Neural progenitor cell (in vitro differentiated cells): Measurements from ENCODE around the gene PDCD6IP. TPM values are rescaled to one million over a fixed set of nuclear protein-coding genes. Genes with fewer than 3 reads are reported as not detected.
A peak's percentile ranks its signal among the peaks of the same experiment; 100 is the strongest.
"Not testable (repeated sequence)": the region's sequence is repeated elsewhere in the genome, so short reads cannot be mapped to it uniquely, and the experiment has no call there.

Experiments
- DNase-seq: peaks from one replicate; pipeline ENCODE4 v3.0.0-alpha.2; 2016; ENCODE audit warnings: low spot score
- H2AFZ ChIP-seq: fragments of 200-600 bp; sonication (generic); replicated peaks from 2 replicates; pipeline ENCODE4 v1.6.1; 2016; ENCODE audit warnings: antibody characterized with exemption
- H3F3A ChIP-seq: fragments of 200-600 bp; sonication (generic); 2 replicates; pipeline ENCODE4 v1.6.1; 2016; ENCODE audit warnings: antibody characterized with exemption, low read depth
- H3K27ac ChIP-seq: fragments of 200-600 bp; sonication (generic); 2 replicates; pipeline ENCODE4 v1.5.1; 2016; ENCODE audit warnings: mild to moderate bottlenecking
- H3K27me3 ChIP-seq: fragments of 200-600 bp; sonication (generic); 2 replicates; pipeline ENCODE4 v1.6.1; 2016; ENCODE audit warnings: mild to moderate bottlenecking, moderate library complexity
- H3K36me3 ChIP-seq: fragments of 200-600 bp; sonication (generic); 2 replicates; pipeline ENCODE4 v1.5.1; 2016
- H3K4me1 ChIP-seq: fragments of 200-600 bp; sonication (generic); 2 replicates; pipeline ENCODE4 v1.6.1; 2016; ENCODE audit warnings: mixed run types
- H3K4me2 ChIP-seq: fragments of 200-600 bp; sonication (generic); 2 replicates; pipeline ENCODE4 v1.6.1; 2016
- H3K4me3 ChIP-seq: fragments of 200-600 bp; sonication (generic); 2 replicates; pipeline ENCODE4 v1.5.1; 2016
- H3K79me2 ChIP-seq: fragments of 200-600 bp; sonication (generic); 2 replicates; pipeline ENCODE4 v1.6.1; 2016; ENCODE audit warnings: low read depth
- H3K9ac ChIP-seq: fragments of 200-600 bp; sonication (generic); 2 replicates; pipeline ENCODE4 v1.6.1; 2016
- H3K9me3 ChIP-seq: fragments of 200-600 bp; sonication (generic); 2 replicates; pipeline ENCODE4 v1.5.1; 2016; ENCODE audit warnings: low read depth
- H4K20me1 ChIP-seq: fragments of 200-600 bp; sonication (generic); 2 replicates; pipeline ENCODE4 v1.6.1; 2016; ENCODE audit warnings: low read depth
- H3K27ac Mint-ChIP-seq: 3 replicates; pipeline ENCODE4 v1.8.0; 2021; ENCODE audit warnings: mixed read lengths
- H3K27me3 Mint-ChIP-seq: 2 replicates; pipeline ENCODE4 v1.8.0; 2022; ENCODE audit warnings: low read depth, mild to moderate bottlenecking, inconsistent platforms, moderate library complexity, mixed read lengths; ENCODE audit not compliant: insufficient read depth
- H3K36me3 Mint-ChIP-seq: 3 replicates; pipeline ENCODE4 v1.8.0; 2021; ENCODE audit warnings: mixed read lengths
- H3K4me1 Mint-ChIP-seq: 3 replicates; pipeline ENCODE4 v1.8.0; 2021; ENCODE audit warnings: mixed read lengths
- H3K4me3 Mint-ChIP-seq: 3 replicates; pipeline ENCODE4 v1.8.0; 2021; ENCODE audit warnings: mild to moderate bottlenecking, moderate library complexity, mixed read lengths
- H3K9me3 Mint-ChIP-seq: 3 replicates; pipeline ENCODE4 v1.8.0; 2020; ENCODE audit warnings: mixed read lengths
- EZH2 ChIP-seq: fragments of 200-600 bp; sonication (generic); IDR thresholded peaks from 2 replicates; pipeline ENCODE4 v1.6.1; 2017; ENCODE audit warnings: antibody characterized with exemption, mild to moderate bottlenecking, moderate library complexity
- EZH2phosphoT487 ChIP-seq: fragments of 200-600 bp; sonication (generic); IDR thresholded peaks from 2 replicates; pipeline ENCODE4 v1.6.1; 2017; ENCODE audit warnings: antibody characterized with exemption
- total RNA-seq: library from RNA; depleted of rRNA; stranded (reverse); fragments of >200 nt; gene quantifications from 2 replicates; pipeline ENCODE4 v1.2.3, GENCODE V29; 2015; ENCODE audit warnings: low replicate concordance
- TF ChIP-seq, protein P1 (sequence below): fragments of 200-600 bp; sonication (generic); IDR thresholded peaks from 2 replicates; pipeline ENCODE4 v1.5.1; 2017; ENCODE audit warnings: antibody characterized with exemption, mild to moderate bottlenecking

The PDCD6IP gene
- total RNA-seq, 1 donor from 2014 or later = 93.7 TPM

GRCh38 chr3:33839283-33839682 is 40.9 kb downstream of the PDCD6IP start:
- no peak overlapping the region for H3K27ac ChIP-seq
- TF ChIP-seq EZH2 (no peak), EZH2phosphoT487 (no peak)
- TF ChIP-seq, protein P1, sequence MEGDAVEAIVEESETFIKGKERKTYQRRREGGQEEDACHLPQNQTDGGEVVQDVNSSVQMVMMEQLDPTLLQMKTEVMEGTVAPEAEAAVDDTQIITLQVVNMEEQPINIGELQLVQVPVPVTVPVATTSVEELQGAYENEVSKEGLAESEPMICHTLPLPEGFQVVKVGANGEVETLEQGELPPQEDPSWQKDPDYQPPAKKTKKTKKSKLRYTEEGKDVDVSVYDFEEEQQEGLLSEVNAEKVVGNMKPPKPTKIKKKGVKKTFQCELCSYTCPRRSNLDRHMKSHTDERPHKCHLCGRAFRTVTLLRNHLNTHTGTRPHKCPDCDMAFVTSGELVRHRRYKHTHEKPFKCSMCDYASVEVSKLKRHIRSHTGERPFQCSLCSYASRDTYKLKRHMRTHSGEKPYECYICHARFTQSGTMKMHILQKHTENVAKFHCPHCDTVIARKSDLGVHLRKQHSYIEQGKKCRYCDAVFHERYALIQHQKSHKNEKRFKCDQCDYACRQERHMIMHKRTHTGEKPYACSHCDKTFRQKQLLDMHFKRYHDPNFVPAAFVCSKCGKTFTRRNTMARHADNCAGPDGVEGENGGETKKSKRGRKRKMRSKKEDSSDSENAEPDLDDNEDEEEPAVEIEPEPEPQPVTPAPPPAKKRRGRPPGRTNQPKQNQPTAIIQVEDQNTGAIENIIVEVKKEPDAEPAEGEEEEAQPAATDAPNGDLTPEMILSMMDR = no peak
- peaks cover under 1% of the 10 kb centered on the region for H4K20me1 ChIP-seq
- no peak overlapping the region for H3K9ac ChIP-seq
- no peak overlapping the region for H3K4me3 Mint-ChIP-seq
- peaks cover 3% of the 10 kb centered on the region for H3K36me3 ChIP-seq
- DNase-seq = no peak
- H2AFZ ChIP-seq = no peak overlapping the region
- peaks cover 1% of the 10 kb centered on the region for H3F3A ChIP-seq
- H3K9me3 ChIP-seq = no peaks in the 10 kb centered on the region
- no peaks in the 10 kb centered on the region for H3K27me3 ChIP-seq
- H3K27ac Mint-ChIP-seq = no peak overlapping the region
- no peaks in the 10 kb centered on the region for H3K27me3 Mint-ChIP-seq
- H3K9me3 Mint-ChIP-seq = no peaks in the 10 kb centered on the region
- peaks cover 2% of the 10 kb centered on the region for H3K4me1 ChIP-seq
- peaks cover 2% of the 10 kb centered on the region for H3K36me3 Mint-ChIP-seq
- no peak overlapping the region for H3K4me2 ChIP-seq
- no peaks in the 10 kb centered on the region for H3K4me1 Mint-ChIP-seq
- no peaks in the 10 kb centered on the region for H3K79me2 ChIP-seq
- H3K4me3 ChIP-seq = no peak overlapping the region

GRCh38 chr3:33840179-33840578 is 41.7 kb downstream of the PDCD6IP start:
- no peak overlapping the region for H3K27ac Mint-ChIP-seq
- H3K36me3 Mint-ChIP-seq = peaks cover 2% of the 10 kb centered on the region
- no peak overlapping the region for H3K4me3 Mint-ChIP-seq
- no peaks in the 10 kb centered on the region for H3K9me3 ChIP-seq
- no peaks in the 10 kb centered on the region for H3K27me3 Mint-ChIP-seq
- no peaks in the 10 kb centered on the region for H4K20me1 ChIP-seq
- H3K4me1 ChIP-seq = no peaks in the 10 kb centered on the region
- no peak for DNase-seq
- H3K9me3 Mint-ChIP-seq = no peaks in the 10 kb centered on the region
- H3K4me3 ChIP-seq = no peak overlapping the region
- no peak overlapping the region for H3K9ac ChIP-seq
- TF ChIP-seq, protein P1 = no peak
- TF ChIP-seq EZH2 (no peak), EZH2phosphoT487 (no peak)
- H3K4me2 ChIP-seq = no peak overlapping the region
- no peak overlapping the region for H2AFZ ChIP-seq
- no peaks in the 10 kb centered on the region for H3K27me3 ChIP-seq
- H3K27ac ChIP-seq = no peak overlapping the region
- no peaks in the 10 kb centered on the region for H3K4me1 Mint-ChIP-seq
- H3F3A ChIP-seq = no peaks in the 10 kb centered on the region
- peaks cover 3% of the 10 kb centered on the region for H3K36me3 ChIP-seq
- H3K79me2 ChIP-seq = no peaks in the 10 kb centered on the region

DNA sequence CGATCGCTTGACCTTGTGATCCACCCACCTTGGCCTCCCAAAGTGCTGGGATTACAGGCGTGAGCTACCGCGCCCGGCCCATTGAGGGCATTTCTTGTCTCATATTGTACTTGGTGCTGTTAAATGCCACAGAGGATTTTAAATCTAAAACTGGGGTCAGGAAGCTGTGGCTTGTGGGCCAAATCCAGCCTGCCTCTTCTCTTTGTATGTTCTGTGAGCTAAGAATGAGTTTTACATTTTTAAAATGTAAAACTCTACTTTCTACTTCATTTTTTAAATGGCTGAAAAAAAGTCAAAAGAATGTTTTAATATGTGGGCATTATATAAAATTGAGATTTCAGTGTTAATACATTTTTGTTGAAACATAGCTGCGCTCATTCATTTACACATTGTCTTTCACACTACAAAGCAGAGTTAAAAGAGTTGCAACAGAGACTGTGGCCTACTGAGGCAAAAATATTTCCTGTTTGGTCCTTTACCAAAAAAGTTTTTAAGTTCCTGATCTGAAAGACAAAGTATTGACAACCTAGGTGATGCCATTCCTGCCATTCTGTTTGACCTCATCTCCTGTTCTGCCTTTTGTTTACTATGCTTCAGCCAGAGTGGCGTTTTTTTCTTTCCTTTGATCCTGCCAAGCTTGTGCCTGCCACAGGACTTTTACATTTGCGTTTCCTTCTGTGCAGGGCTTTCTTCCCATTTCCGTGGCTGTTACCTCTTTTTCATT is 50.4 kb downstream of the PDCD6IP start:
- Mint-ChIP-seq H3K27ac (no peak overlapping the region), H3K27me3 (no peaks in the 10 kb centered on the region), H3K9me3 (no peaks in the 10 kb centered on the region), H3K36me3 (peaks cover 12% of the 10 kb centered on the region), H3K4me1 (peaks cover 11% of the 10 kb centered on the region), H3K4me3 (no peak overlapping the region)
- Histone ChIP-seq H3K79me2 (no peaks in the 10 kb centered on the region), H3K27ac (no peak overlapping the region), H3K4me1 (peaks cover 9% of the 10 kb centered on the region), H2AFZ (no peak overlapping the region), H3K9me3 (no peaks in the 10 kb centered on the region), H3K27me3 (no peaks in the 10 kb centered on the region), H3K36me3 (no peaks in the 10 kb centered on the region), H3K4me3 (no peak overlapping the region), H3K4me2 (no peak overlapping the region), H3K9ac (no peak overlapping the region), H4K20me1 (peaks cover 2% of the 10 kb centered on the region), H3F3A (no peaks in the 10 kb centered on the region)
- TF ChIP-seq, protein P1 = no peak
- TF ChIP-seq EZH2 (no peak), EZH2phosphoT487 (no peak)
- peak; percentile 16 for DNase-seq

DNA sequence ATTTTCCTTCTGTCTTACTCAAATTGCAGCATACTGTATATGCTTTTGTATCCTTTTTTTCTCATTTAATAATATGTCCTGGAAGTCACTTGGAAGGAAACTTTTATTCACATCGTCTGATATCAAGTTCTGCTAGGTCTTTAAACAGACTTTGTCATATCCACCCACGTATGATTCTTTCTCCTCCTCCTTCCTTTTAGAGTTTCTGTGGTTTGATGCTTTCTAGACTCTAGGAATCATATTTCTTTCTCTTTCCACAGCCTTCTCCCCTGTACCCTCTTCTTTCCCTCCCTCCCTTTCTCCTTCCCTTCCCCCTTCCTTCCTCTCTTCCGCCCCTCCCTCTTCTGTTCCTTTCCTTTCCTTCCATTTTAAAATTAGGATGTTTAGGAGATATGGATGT is 52.2 kb downstream of the PDCD6IP start:
- H3K9ac ChIP-seq, H3F3A ChIP-seq, H2AFZ ChIP-seq, H3K27ac Mint-ChIP-seq, H3K79me2 ChIP-seq, H4K20me1 ChIP-seq, H3K4me3 ChIP-seq, H3K4me3 Mint-ChIP-seq, H3K4me1 ChIP-seq, DNase-seq, H3K36me3 ChIP-seq, H3K27me3 Mint-ChIP-seq, H3K27me3 ChIP-seq, H3K27ac ChIP-seq, H3K9me3 ChIP-seq, H3K9me3 Mint-ChIP-seq, H3K4me2 ChIP-seq: not testable (repeated sequence)
- H3K4me1 Mint-ChIP-seq = peaks cover 11% of the 10 kb centered on the region
- peaks cover 17% of the 10 kb centered on the region for H3K36me3 Mint-ChIP-seq

GRCh38 chr3:33855407-33855806 is 57.0 kb downstream of the PDCD6IP start:
- not testable (repeated sequence) for H3K27ac Mint-ChIP-seq, H3K9ac ChIP-seq, H3K79me2 ChIP-seq, H2AFZ ChIP-seq, H3K4me1 ChIP-seq, DNase-seq, H3K27me3 ChIP-seq, H3K27ac ChIP-seq, H3F3A ChIP-seq, H3K4me1 Mint-ChIP-seq, H4K20me1 ChIP-seq, H3K9me3 Mint-ChIP-seq, H3K36me3 ChIP-seq, H3K27me3 Mint-ChIP-seq, H3K4me3 Mint-ChIP-seq, H3K4me3 ChIP-seq, H3K4me2 ChIP-seq, H3K9me3 ChIP-seq
- H3K36me3 Mint-ChIP-seq = peaks cover 24% of the 10 kb centered on the region
